ENCODE results near the gene CRADD. TPM values are rescaled to one million over a fixed set of nuclear protein-coding genes. Genes with fewer than 3 reads are reported as not detected.

CRADD gene
- total RNA-seq, 1 donor from 2014 or later, result not detected

GRCh38 chr12:93827669-93828068 is 150.5 kb downstream of the CRADD start:
- peaks cover 0 to 16% of the 10 kb centered on the region in 2 donors for H3K4me1 ChIP-seq
- intact Hi-C loops (cut with DNase I), result loop anchor here (5.0 kb wide), 3 partner anchors 145 to 275 kb away; no protein-coding TSS in a partner anchor

GRCh38 chr12:93829016-93829415 is 151.8 kb downstream of the CRADD start:
- no peak for DNase-seq (ENCODE audit: low spot score in 2 of 2)
- Histone ChIP-seq H3K27ac (peak overlapping the region; percentile 34 to 41), H3K4me1 (peaks cover 0 to 16% of the 10 kb centered on the region in 2 donors), H3K4me3 (no peak overlapping the region), H3K36me3 (no peaks in the 10 kb centered on the region), H3K27me3 (no peaks in the 10 kb centered on the region), H3K9me3 (no peaks in the 10 kb centered on the region)
- intact Hi-C loops (cut with DNase I), result loop anchor here (5.0 kb wide), 3 partner anchors 143 to 273 kb away; no protein-coding TSS in a partner anchor
- TF ChIP-seq, protein P1, sequence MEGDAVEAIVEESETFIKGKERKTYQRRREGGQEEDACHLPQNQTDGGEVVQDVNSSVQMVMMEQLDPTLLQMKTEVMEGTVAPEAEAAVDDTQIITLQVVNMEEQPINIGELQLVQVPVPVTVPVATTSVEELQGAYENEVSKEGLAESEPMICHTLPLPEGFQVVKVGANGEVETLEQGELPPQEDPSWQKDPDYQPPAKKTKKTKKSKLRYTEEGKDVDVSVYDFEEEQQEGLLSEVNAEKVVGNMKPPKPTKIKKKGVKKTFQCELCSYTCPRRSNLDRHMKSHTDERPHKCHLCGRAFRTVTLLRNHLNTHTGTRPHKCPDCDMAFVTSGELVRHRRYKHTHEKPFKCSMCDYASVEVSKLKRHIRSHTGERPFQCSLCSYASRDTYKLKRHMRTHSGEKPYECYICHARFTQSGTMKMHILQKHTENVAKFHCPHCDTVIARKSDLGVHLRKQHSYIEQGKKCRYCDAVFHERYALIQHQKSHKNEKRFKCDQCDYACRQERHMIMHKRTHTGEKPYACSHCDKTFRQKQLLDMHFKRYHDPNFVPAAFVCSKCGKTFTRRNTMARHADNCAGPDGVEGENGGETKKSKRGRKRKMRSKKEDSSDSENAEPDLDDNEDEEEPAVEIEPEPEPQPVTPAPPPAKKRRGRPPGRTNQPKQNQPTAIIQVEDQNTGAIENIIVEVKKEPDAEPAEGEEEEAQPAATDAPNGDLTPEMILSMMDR (IDR thresholded peaks at IDR 0.05), result peak in 1 of 3 experiments; percentile 12

More at GRCh38 chr12:93827669-93828068, 150.5 kb downstream of the CRADD start:
- Histone ChIP-seq H3K9me3 (no peaks in the 10 kb centered on the region), H3K27ac (no peak overlapping the region), H3K4me3 (no peak overlapping the region), H3K27me3 (no peaks in the 10 kb centered on the region), H3K36me3 (no peaks in the 10 kb centered on the region)
- no peak for DNase-seq (ENCODE audit: low spot score in 2 of 2)
- TF ChIP-seq, protein P1 (IDR thresholded peaks at IDR 0.05), result no peak

- TF ChIP-seq, protein P1 (IDR thresholded peaks at IDR 0.05), result no peak
- H3K36me3 ChIP-seq, result no peaks in the 10 kb centered on the region
- peaks cover 0 to 10% of the 10 kb centered on the region in 2 donors for H3K4me1 ChIP-seq
- DNase-seq (ENCODE audit: low spot score in 2 of 2), result no peak
- no peak overlapping the region for H3K4me3 ChIP-seq
- no peak overlapping the region for H3K27ac ChIP-seq
- intact Hi-C loops (cut with DNase I), result loop anchor here (5.0 kb wide), 1 partner anchor 41 kb away; no protein-coding TSS in a partner anchor
- no peaks in the 10 kb centered on the region for H3K27me3 ChIP-seq
- H3K9me3 ChIP-seq, result no peaks in the 10 kb centered on the region
Observed at GRCh38 chr12:93831374-93831773, 154.2 kb downstream of the CRADD start.

GRCh38 chr12:93832131-93832530 is 155.0 kb downstream of the CRADD start:
- DNase-seq (ENCODE audit: low spot score in 2 of 2), result no peak
- H3K9me3 ChIP-seq, result no peaks in the 10 kb centered on the region
- TF ChIP-seq, protein P1 (IDR thresholded peaks at IDR 0.05), result no peak
- peaks cover 0 to 8% of the 10 kb centered on the region in 2 donors for H3K4me1 ChIP-seq
- H3K4me3 ChIP-seq, result no peak overlapping the region
- H3K36me3 ChIP-seq, result no peaks in the 10 kb centered on the region
- H3K27me3 ChIP-seq, result no peaks in the 10 kb centered on the region
- intact Hi-C loops (cut with DNase I), result loop anchor here (5.0 kb wide), 1 partner anchor 40 kb away; no protein-coding TSS in a partner anchor
- H3K27ac ChIP-seq, result no peak overlapping the region

GRCh38 chr12:93833946-93834345 is 156.8 kb downstream of the CRADD start:
- intact Hi-C loops (cut with DNase I), result loop anchor here (5.0 kb wide), 1 partner anchor 38 kb away; no protein-coding TSS in a partner anchor
- TF ChIP-seq, protein P1 (IDR thresholded peaks at IDR 0.05), result no peak
- Histone ChIP-seq H3K36me3 (no peaks in the 10 kb centered on the region), H3K9me3 (no peaks in the 10 kb centered on the region), H3K27me3 (no peaks in the 10 kb centered on the region), H3K27ac (no peak overlapping the region), H3K4me3 (no peak overlapping the region), H3K4me1 (peaks cover 0 to 6% of the 10 kb centered on the region in 2 donors)
- no peak for DNase-seq (ENCODE audit: low spot score in 2 of 2)
